Stimulated activated CD8-positive, alpha-beta memory T cell treated with anti-CD3 and anti-CD28 coated beads, Interleukin-15, amount 100 ng/mL, for 48 hours (primary cell): ENCODE data around the gene ZER1.
A peak's percentile ranks its signal among the peaks of the same experiment; 100 is the strongest.
"Not testable (repeated sequence)": the region's sequence is repeated elsewhere in the genome, so short reads cannot be mapped to it uniquely, and the experiment has no call there.

Source experiments
- DNase-seq, 2 donors: peaks; one replicate each; pipeline ENCODE4 v3.0.0-alpha.2; 2020; ENCODE audit warnings: low read depth in 2 of 2

The ZER1 gene

DNA sequence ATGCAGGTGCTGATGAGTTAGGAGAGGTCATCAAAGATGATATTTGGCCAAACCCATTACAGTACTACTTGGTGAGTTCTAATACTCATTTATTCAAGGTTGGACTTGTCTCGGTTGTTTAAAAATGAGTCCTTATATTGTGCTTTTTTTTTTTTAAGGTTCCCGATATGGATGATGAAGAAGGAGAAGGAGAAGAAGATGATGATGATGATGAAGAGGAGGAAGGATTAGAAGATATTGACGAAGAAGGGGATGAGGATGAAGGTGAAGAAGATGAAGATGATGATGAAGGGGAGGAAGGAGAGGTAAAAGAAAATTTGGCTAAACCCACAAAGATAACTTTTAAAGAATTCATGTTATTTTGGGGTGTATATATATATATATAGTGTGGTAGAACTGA is 78.0 kb downstream of the ZER1 start:
- not testable (repeated sequence) for DNase-seq

DNA sequence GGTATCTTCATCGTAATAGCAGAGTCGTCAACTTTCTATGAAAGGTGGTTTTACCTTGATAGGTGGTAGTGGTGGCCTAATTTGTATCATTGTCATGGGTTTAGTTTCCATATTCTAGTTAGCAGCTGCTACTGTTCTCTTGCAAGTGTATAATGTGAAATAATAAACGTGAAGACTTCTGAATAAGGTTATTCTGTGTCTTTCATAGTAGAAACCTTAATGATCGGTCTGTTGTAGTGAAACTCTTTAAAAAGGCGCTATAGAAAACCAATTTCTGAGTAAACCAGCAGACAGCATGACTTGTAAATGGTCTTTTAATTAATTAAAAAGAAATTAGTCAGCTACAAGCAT is 81.1 kb downstream of the ZER1 start:
- no peak for DNase-seq

DNA sequence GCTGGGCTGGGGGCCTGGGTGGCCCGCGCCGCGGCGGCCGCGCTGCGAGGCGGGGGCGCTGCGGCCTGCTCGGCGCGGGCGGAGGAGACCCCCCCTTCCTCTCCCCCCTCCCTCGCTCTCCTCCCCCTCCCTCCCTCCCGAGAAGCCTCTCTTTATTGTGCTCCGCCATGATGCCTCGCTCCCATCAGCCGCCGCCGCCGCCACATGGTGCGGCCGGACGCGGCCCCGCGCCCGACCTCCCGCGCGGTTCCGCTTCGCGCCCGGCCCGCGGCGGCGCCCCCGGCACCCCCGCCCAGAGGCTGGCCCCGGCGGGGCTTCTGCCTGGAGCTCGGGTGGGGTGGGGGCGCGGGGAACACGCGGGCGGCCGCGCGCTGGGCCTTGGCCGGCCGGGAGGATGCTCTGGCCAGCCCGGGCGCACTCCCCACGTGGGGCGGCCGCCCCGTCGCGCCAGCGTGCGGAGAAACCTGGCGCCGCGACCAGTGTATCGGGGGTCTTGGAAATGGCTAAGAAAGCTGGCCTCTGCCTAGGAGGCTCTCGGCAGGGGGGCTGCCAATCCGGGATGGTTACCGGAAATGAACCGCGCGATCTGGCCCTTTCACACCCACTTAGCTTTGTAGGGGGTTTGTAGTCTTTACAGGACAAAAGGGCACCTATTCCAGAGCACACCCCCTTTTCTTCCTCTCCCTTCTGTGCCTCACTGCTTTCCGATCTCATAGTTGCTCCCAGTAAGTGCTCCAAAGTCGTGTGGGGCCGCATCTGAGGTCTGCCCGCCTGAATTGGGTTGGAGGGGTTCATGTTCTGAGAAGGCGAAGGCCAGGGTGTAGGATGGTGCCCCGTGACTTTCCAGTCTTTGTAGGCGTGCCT is 81.7 kb downstream of the ZER1 start:
- no peak for DNase-seq

DNA sequence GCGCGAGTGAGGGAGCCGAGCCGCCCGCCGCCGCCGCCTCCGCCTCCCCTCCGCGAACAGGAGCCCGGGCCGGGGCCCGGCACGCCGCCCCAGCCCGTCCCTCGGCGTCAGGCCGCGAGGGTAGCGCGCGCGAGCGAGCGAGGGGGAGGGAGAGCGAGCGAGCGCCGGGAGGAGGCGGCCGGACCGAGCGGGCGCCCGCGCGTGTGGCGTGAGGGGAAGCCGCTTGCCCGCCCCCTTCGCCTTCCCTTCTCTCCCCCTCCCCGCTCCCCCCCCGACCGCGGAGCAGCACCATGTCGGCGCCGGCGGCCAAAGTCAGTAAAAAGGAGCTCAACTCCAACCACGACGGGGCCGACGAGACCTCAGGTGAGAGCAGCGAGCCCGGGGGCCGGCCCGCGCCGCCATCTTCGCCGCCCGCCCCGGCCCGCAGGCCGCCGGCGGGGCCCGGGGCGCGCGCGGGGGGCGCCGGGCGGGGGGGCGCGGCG is 82.4 kb downstream of the ZER1 start:
- no peak for DNase-seq

DNA sequence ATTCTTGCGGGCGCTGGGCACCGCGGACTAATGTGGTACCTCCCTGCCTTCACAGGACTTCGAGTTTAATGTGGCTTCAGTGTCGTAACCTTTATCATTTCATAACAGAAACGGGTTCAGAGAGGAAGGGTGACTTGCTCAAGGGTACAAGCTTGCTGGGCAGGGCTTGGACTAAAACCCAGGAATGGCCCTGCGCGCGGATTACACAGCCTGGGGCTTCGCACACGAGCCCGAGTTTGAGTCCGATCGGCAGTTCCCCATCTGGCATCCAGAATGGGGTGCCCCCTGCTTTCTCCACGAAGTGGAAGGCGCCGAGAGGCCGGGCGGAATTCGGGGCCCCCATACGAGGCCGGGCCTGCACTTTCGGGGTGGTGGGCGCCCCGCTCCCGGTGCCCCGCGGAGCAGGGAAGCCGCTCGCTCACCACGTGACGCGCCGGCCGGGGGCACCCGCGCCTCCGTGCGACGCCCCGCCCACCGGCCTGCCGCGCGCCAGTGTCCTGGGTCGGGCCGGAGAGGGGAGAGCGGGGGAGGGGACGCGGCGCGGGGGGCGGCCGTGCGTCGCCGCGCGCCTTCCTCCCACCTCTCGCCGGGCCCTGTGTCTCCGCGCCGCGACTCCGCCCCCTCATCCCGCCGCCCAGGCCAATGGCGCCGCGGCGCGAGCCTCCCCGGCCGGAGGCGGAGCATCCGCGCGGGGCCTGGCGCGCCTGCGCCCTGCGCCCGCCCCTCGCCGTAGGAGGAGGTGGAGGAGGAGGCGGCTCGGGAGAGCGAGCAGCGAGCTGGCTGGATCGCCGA is 83.0 kb downstream of the ZER1 start, which contains the start of gene SET:
SET (plus strand) TSS at position 722 of the 792 bp plus-strand sequence. CDS start 361 bp downstream, outside the sequence.
- DNase-seq: peak; percentile 94 to 96

DNA sequence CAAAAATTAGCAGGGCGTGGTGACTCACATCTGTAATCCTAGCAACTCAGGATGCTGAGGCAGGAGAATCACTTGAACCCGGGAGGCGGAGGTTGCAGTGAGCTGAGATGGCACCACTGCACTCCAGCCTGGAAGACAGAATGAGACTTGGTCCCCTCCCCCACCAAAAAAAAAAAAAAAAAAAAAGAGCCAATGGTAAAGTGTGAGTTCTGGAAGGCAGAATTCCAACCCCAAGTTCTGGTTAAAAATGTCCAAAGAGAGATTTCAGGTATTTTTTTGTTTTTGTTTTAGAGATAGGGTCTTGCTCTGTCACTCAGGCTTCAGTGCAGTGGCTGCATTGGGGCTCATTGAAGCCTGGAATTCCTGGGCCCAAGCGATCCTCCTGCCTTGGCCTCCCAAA is 84.3 kb downstream of the ZER1 start:
- no peak for DNase-seq

DNA sequence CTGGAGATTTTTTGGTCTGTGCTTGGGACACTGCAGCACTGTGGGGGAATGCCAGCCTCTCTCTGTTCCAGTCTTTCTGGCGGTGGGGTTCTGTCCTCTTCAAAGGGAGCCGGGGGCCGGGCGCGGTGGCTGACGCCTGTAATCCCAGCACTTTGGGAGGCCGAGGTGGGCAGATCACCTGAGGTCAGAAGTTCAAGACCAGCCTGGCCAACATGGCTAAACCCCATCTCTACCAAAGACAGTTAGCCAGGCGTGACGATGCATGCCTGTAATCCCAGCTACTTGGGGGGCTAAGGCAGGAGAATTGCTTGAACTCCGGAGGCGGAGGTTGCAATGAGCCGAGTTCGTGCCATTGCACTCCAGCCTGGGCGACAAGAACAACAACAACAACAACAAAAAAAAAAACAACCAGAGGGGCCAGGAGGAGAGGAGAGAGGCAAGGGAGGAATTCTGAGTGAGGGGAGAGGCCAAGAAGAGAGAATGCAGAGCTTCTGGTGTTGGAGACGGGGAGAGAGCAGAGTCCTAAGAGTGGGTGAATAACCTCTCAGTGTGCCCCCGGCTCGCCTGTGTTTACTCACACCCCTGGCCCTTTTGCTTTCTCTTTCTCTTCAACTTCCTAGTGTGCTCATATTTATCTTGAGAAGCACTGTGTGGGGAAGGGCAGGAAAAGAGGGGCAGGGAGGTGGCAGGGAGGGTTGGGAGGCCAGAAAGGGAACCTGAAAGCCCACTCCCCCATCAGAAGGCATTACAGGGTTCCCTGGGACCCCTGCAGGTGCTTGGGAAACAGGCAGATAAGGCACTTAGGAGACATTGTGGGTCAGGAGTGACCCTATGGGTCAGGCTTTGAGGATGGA is 85.9 kb downstream of the ZER1 start:
- DNase-seq: no peak

DNA sequence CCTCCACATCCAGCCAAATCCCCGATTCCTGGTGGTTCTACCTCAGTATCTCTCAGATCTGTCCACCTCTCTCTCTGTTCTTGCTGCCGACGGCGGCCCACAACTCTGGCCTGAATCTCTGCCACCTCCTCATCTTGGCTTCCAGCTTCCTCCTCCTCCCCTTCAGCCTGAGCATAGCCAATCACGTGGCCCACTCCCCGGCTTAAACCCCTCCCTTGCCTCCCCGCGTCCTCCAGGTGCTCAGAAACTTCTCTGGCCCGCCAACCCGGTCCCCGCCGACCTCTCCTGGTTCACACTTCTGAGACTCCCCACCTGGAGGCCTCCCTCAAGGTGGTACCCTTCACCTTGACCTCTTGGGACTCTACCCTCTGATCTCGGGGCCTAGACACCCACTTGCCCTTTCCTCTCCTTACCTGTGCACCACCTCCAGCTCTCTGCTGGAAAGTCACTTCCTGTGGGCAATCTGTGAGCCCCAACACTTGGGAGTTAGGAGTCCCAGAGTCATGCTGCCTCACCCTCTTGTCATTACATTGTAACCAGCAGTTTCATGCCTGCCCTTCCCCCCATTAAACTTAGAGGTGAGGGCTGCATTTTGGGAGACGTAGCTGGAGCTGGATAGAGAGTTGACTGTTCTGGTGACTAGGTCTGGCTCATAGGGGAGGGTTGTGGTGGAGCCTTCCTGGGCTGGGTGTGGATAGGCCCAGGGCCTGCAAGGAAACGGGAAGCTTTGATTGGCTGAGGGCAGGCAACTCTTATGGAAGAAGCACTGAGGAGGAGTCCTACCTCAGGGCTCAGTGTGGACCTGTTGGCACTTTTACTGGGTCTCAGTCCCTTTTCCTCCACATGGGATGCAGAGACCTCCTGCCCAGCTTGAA is 87.2 kb downstream of the ZER1 start:
- peak; percentile 71 to 73 for DNase-seq

DNA sequence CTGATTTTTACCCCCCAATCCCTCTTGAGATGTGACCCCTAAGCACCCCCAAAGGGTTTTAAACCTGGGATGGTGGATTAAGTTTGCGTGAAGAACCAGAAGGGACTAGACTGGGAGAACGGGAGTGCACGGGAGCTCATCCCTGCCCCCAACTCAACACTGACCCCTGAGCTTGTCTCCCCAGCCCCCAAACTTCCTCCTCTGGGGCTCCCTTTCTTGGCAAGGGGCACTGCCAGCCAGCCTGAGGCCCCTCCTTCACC is 87.7 kb downstream of the ZER1 start:
- DNase-seq: no peak

DNA sequence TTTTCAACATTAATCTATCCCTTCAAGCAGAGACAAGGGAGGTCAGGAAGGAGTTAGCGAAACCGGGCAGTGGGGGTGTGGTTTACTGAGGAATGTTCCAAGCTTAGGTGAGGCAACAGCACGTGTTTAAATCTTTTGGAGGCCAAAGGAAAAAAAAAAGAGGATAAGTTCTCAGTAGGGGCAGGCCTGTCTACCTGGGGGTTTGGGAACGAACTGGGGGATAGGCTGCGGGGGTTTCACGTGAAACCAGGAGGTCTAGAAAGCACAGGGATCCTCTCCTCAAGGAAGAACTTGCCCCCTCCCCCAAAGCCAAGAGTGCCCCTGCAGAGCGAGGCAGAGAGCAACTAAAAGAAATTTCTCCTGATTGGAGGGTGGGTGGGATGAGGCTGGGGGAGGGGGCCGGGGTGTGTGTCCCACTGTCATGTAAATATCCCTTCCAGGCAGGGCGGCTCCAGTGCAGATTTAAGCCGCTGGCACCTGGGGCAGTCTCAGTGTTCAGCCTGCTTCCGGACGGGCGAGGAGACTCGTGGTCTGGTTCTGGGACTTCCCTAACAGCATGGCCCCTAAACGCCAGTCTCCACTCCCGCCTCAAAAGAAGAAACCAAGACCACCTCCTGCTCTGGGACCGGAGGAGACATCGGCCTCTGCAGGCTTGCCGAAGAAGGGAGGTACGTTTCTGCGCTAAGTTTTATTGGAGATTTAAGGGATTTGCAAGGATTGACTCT is 88.2 kb downstream of the ZER1 start:
- peak in 1 of 2 donors; percentile 31 for DNase-seq
